Mucosa of stomach (tissue), 1 donor: ENCODE measurements around the gene PFKFB2.
"Not testable (repeated sequence)": the region's sequence is repeated elsewhere in the genome, so short reads cannot be mapped to it uniquely, and the experiment has no call there.

Experiments used
- H3K27me3 ChIP-seq: one replicate; pipeline ENCODE4 v1.7.0; 2013; ENCODE audit warnings: mild to moderate bottlenecking, low read length; ENCODE audit not compliant: control insufficient read depth, insufficient read depth
- H3K36me3 ChIP-seq: one replicate; pipeline ENCODE4 v1.7.0; 2013; ENCODE audit warnings: low read length; ENCODE audit not compliant: control insufficient read depth, insufficient read depth
- H3K4me1 ChIP-seq: one replicate; pipeline ENCODE4 v1.7.0; 2013; ENCODE audit warnings: mild to moderate bottlenecking, low read length; ENCODE audit not compliant: control insufficient read depth, insufficient read depth
- H3K4me3 ChIP-seq: one replicate; pipeline ENCODE4 v1.7.0; 2013; ENCODE audit warnings: low read length
- H3K9ac ChIP-seq: one replicate; pipeline ENCODE4 v1.7.0; 2013; ENCODE audit warnings: mild to moderate bottlenecking, low read length, moderate library complexity
- H3K9me3 ChIP-seq: one replicate; pipeline ENCODE4 v1.7.0; 2013; ENCODE audit warnings: mild to moderate bottlenecking, low read length, moderate library complexity; ENCODE audit not compliant: control insufficient read depth
- donor health status: Pancreatic carcinoma.

The PFKFB2 gene

GRCh38 chr1:207034208-207034607 is 18.9 kb upstream of the PFKFB2 start:
- H3K4me1 ChIP-seq: peaks cover 26% of the 10 kb centered on the region
- H3K9me3 ChIP-seq: no peaks in the 10 kb centered on the region
- H3K4me3 ChIP-seq: no peak overlapping the region
- H3K9ac ChIP-seq: no peak overlapping the region
- H3K36me3 ChIP-seq: peaks cover 7% of the 10 kb centered on the region
- no peaks in the 10 kb centered on the region for H3K27me3 ChIP-seq

- Histone ChIP-seq H3K4me1 (peaks cover 27% of the 10 kb centered on the region), H3K4me3 (no peak overlapping the region)
Observed at GRCh38 chr1:207034998-207035397, 18.1 kb upstream of the PFKFB2 start.

GRCh38 chr1:207035877-207036551 is 17.1 kb upstream of the PFKFB2 start:
- peaks cover 6% of the 10 kb centered on the region for H3K36me3 ChIP-seq
- no peaks in the 10 kb centered on the region for H3K9me3 ChIP-seq
- no peak overlapping the region for H3K9ac ChIP-seq
- H3K4me1 ChIP-seq: peaks cover 27% of the 10 kb centered on the region
- H3K4me3 ChIP-seq: no peak overlapping the region
- H3K27me3 ChIP-seq: no peaks in the 10 kb centered on the region

More at GRCh38 chr1:207034998-207035397, 18.1 kb upstream of the PFKFB2 start:
- H3K9me3 ChIP-seq: no peaks in the 10 kb centered on the region
- H3K36me3 ChIP-seq: peaks cover 7% of the 10 kb centered on the region
- peak overlapping the region; percentile 23 for H3K9ac ChIP-seq
- no peaks in the 10 kb centered on the region for H3K27me3 ChIP-seq

GRCh38 chr1:207036865-207037264 is 16.2 kb upstream of the PFKFB2 start:
- H3K4me3 ChIP-seq: no peak overlapping the region
- no peaks in the 10 kb centered on the region for H3K9me3 ChIP-seq
- H3K36me3 ChIP-seq: no peaks in the 10 kb centered on the region
- no peaks in the 10 kb centered on the region for H3K27me3 ChIP-seq
- H3K4me1 ChIP-seq: peaks cover 27% of the 10 kb centered on the region
- no peak overlapping the region for H3K9ac ChIP-seq

GRCh38 chr1:207039380-207040180 is 13.5 kb upstream of the PFKFB2 start:
- H3K9ac ChIP-seq: no peak overlapping the region
- H3K27me3 ChIP-seq: no peaks in the 10 kb centered on the region
- H3K4me1 ChIP-seq: peaks cover 15% of the 10 kb centered on the region
- no peaks in the 10 kb centered on the region for H3K9me3 ChIP-seq
- no peaks in the 10 kb centered on the region for H3K36me3 ChIP-seq
- no peak overlapping the region for H3K4me3 ChIP-seq

GRCh38 chr1:207040181-207040533 is 12.9 kb upstream of the PFKFB2 start:
- Histone ChIP-seq H3K4me3 (no peak overlapping the region), H3K27me3 (no peaks in the 10 kb centered on the region), H3K9ac (no peak overlapping the region), H3K9me3 (no peaks in the 10 kb centered on the region), H3K36me3 (no peaks in the 10 kb centered on the region), H3K4me1 (peaks cover 10% of the 10 kb centered on the region)

GRCh38 chr1:207041397-207041796 is 11.7 kb upstream of the PFKFB2 start:
- not testable (repeated sequence) for H3K4me1 ChIP-seq, H3K9ac ChIP-seq, H3K4me3 ChIP-seq, H3K9me3 ChIP-seq, H3K36me3 ChIP-seq, H3K27me3 ChIP-seq

- Histone ChIP-seq H3K27me3 (no peaks in the 10 kb centered on the region), H3K4me1 (peaks cover 4% of the 10 kb centered on the region), H3K9ac (no peak overlapping the region), H3K4me3 (no peak overlapping the region), H3K36me3 (no peaks in the 10 kb centered on the region), H3K9me3 (no peaks in the 10 kb centered on the region)
Observed at GRCh38 chr1:207045453-207045852, 7.6 kb upstream of the PFKFB2 start.

- no peak overlapping the region for H3K4me3 ChIP-seq
- no peaks in the 10 kb centered on the region for H3K36me3 ChIP-seq
- no peaks in the 10 kb centered on the region for H3K9me3 ChIP-seq
- H3K9ac ChIP-seq: no peak overlapping the region
- peaks cover 17% of the 10 kb centered on the region for H3K4me1 ChIP-seq
- H3K27me3 ChIP-seq: no peaks in the 10 kb centered on the region
Observed at GRCh38 chr1:207047505-207047904, 5.6 kb upstream of the PFKFB2 start.

GRCh38 chr1:207048041-207048440 is 5.0 kb upstream of the PFKFB2 start:
- H3K9me3 ChIP-seq: no peaks in the 10 kb centered on the region
- peaks cover 17% of the 10 kb centered on the region for H3K4me1 ChIP-seq
- H3K9ac ChIP-seq: no peak overlapping the region
- no peaks in the 10 kb centered on the region for H3K36me3 ChIP-seq
- H3K4me3 ChIP-seq: no peak overlapping the region
- no peaks in the 10 kb centered on the region for H3K27me3 ChIP-seq

- H3K4me1 ChIP-seq: peaks cover 23% of the 10 kb centered on the region
- no peak overlapping the region for H3K4me3 ChIP-seq
- H3K9ac ChIP-seq: peak overlapping the region; percentile 99
- no peaks in the 10 kb centered on the region for H3K9me3 ChIP-seq
- no peaks in the 10 kb centered on the region for H3K27me3 ChIP-seq
- H3K36me3 ChIP-seq: no peaks in the 10 kb centered on the region
Observed at GRCh38 chr1:207049054-207049453, 4.0 kb upstream of the PFKFB2 start.

GRCh38 chr1:207049514-207049913 is 3.6 kb upstream of the PFKFB2 start:
- Histone ChIP-seq H3K27me3 (no peaks in the 10 kb centered on the region), H3K36me3 (no peaks in the 10 kb centered on the region), H3K9me3 (no peaks in the 10 kb centered on the region), H3K4me3 (peak overlapping the region; percentile 91), H3K4me1 (peaks cover 26% of the 10 kb centered on the region), H3K9ac (peak overlapping the region; percentile 99)
